D721Med (cell line): ENCODE results near the gene C7.
A peak's percentile ranks its signal among the peaks of the same experiment; 100 is the strongest.
"Not testable (repeated sequence)": the region's sequence is repeated elsewhere in the genome, so short reads cannot be mapped to it uniquely, and the experiment has no call there.

ENCODE experiments used
- DNase-seq: peaks from one replicate; pipeline ENCODE4 v3.0.0; 2011; ENCODE audit warnings: low spot score; ENCODE audit not compliant: insufficient read length
- FAIRE-seq: peaks from 2 replicates; lab custom pipeline; 2011; peaks lifted over from hg19 to GRCh38; lab: Jason Lieb, UNC
- TF ChIP-seq, protein P1 (sequence below): IDR thresholded peaks from 2 replicates; pipeline ENCODE4 v1.5.1; 2012; ENCODE audit warnings: mild to moderate bottlenecking, control low read depth; ENCODE audit not compliant: insufficient read depth; ENCODE audit errors: missing control alignments

Gene C7

GRCh38 chr5:40875958-40876357 lies 33.3 kb upstream of the C7 start:
- DNase-seq, result no peak
- no peak for FAIRE-seq
- TF ChIP-seq, protein P1, sequence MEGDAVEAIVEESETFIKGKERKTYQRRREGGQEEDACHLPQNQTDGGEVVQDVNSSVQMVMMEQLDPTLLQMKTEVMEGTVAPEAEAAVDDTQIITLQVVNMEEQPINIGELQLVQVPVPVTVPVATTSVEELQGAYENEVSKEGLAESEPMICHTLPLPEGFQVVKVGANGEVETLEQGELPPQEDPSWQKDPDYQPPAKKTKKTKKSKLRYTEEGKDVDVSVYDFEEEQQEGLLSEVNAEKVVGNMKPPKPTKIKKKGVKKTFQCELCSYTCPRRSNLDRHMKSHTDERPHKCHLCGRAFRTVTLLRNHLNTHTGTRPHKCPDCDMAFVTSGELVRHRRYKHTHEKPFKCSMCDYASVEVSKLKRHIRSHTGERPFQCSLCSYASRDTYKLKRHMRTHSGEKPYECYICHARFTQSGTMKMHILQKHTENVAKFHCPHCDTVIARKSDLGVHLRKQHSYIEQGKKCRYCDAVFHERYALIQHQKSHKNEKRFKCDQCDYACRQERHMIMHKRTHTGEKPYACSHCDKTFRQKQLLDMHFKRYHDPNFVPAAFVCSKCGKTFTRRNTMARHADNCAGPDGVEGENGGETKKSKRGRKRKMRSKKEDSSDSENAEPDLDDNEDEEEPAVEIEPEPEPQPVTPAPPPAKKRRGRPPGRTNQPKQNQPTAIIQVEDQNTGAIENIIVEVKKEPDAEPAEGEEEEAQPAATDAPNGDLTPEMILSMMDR, result no peak

- FAIRE-seq (no peak), DNase-seq (no peak)
- TF ChIP-seq, protein P1, result no peak
Measured at GRCh38 chr5:40877371-40877988, 31.8 kb upstream of the C7 start.

- DNase-seq, result no peak
Measured at GRCh38 chr5:40879163-40879942, 29.9 kb upstream of the C7 start.

GRCh38 chr5:40882291-40882690 lies 27.0 kb upstream of the C7 start:
- TF ChIP-seq, protein P1, result no peak
- no peak for FAIRE-seq
- no peak for DNase-seq

More at GRCh38 chr5:40879163-40879942, 29.9 kb upstream of the C7 start:
- TF ChIP-seq, protein P1, result peak; percentile 53
- FAIRE-seq, result no peak

DNA sequence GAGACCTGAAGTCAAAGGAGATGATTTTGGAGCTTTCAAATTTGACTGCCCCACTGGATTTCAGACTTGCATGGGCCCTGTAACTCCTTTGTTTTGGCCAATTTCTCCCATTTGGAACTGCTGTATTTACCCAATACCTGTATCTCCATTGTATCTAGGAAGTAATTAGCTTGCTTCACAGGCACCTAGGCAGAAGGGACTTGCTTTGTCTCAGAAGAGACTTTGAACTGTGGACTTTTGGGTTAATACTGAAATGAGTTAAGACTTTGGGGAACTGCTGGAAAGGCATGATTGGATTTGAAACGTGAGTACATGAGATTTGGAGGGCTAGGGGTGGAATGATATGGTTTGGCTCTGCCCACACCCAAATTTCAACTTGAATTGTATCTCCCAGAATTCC lies 26.2 kb upstream of the C7 start:
- not testable (repeated sequence) for DNase-seq, FAIRE-seq

DNA sequence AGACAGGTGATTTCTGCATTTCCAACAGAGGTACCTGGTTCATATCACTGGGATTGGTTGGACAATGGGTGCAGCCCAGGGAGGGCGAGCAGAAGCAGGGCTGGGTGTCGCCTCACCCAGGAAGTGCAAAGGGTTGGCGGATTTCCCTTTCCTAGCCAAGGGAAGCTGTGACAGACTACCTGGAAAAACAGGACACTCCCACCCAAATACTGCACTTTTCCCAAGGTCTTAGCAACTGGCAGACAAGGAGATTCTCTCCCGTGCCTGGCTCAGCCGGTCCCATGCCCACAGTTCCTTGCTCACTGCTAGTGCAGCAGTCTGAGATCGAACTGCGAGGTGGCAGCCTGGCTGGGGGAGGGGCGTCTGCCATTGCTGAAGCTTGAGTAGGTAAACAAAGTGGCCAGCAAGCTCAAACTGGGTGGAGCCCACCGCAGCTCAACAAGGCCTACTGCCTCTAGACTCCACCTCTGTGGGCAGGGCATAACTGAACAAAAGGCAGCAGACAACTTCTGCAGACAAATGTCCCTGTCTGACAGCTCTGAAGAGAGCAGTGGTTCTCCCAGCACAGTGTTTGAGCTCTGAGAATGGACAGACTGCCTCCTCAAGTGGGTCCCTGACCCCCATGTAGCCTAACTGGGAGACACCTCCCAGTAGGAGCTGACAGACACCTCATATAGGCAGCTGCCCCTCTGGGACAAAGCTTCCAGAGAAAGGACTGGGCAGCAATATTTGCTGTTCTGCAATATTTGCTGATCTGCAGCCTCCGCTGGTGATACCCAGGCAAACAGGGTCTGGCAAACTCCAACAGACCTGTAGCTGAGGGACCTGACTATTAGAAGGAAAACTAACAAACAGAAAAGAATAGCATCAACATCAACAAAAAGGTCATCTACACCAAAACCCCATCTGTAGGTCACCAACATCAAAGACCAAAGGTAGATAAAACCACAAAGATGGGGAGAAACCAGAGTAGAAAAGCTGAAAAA lies 13.6 kb upstream of the C7 start:
- DNase-seq, FAIRE-seq: not testable (repeated sequence)

- peak; percentile 16 for FAIRE-seq
- TF ChIP-seq, protein P1, result peak; percentile 99
- peak; percentile 41 for DNase-seq
Measured at GRCh38 chr5:40904205-40904993, 4.9 kb upstream of the C7 start.
